ENCODE measurements around the gene TTC39B. TPM values are rescaled to one million over a fixed set of nuclear protein-coding genes. Genes with fewer than 3 reads are reported as not detected.

TTC39B gene
- total RNA-seq, 1 donor from 2014 or later, result 18.6 TPM

DNA sequence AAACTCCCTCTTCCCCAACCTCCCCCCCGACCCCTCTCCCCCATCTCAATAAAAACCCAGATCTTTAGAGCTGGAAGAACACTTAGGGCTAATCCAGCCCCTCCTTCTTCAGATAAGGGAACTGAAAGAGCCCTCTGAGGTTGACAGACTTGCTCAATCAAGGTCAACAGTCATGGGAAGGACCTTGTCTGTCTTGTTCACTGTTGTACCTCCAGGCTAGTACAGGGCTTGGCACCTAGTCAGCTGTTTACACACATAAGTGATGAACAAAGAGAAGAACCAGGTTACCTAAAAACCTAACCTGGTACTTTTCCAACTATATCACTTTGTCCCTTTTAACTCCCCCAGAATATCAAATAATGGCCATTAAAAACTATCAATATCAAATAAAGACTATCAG is 2.4 kb downstream of the TTC39B start:
- DNase-seq (ENCODE audit: low spot score), result no peak

GRCh38 chr9:15300218-15300617 is 6.8 kb downstream of the TTC39B start:
- no peak for DNase-seq (ENCODE audit: low spot score)

DNA sequence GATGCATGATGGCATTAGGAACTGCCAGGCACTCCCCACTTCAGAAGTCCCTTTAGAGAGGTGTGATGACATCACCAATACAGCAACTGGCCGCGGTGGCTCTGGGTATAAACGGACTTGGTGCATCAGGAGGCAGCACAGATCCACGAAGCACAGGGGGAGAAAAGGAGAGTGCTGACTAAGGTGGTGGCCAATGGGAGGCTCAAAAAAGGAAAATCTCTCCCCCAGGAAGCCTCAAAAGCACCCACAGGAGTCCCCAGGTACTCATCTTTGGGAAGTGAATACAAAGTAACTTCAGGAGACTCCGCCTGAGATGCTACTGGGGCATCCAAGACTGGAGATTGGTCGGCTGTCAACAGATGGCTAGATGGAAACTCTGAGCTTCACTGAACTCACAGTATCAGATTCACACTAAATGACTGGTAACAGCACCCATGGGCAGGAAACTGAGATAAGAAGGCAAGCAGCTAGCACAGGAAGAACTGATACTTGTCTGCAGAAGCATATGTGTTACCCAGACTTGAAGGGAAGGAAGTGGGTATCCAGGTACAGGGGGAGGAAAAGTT is 7.6 kb downstream of the TTC39B start:
- no peak for DNase-seq (ENCODE audit: low spot score)

- no peak for DNase-seq (ENCODE audit: low spot score)
Measured at GRCh38 chr9:15298362-15298761, 8.7 kb downstream of the TTC39B start.

GRCh38 chr9:15295761-15296405 is 11.1 kb downstream of the TTC39B start:
- DNase-seq (ENCODE audit: low spot score), result no peak

- DNase-seq (ENCODE audit: low spot score), result no peak
Measured at GRCh38 chr9:15294604-15295003, 12.4 kb downstream of the TTC39B start.

GRCh38 chr9:15293804-15294316 is 13.2 kb downstream of the TTC39B start:
- no peak for DNase-seq (ENCODE audit: low spot score)

DNA sequence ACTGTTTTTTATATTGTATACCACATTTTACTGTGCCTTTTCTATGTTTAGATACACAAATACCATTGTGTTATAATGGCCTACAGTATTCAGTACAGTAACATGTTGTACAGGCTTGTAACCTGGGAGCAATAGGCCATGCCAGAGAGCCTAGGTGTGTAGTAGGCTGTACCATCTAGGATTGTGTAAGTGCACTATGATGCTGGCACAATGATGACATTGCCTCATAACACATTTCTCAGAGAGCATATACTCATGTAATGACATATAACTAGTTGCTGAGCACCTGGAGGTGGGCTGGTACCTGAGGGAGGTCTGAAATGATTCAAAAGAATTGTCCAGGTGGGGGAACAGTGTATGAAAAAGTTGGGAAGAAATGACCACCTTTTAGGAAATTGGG is 13.9 kb downstream of the TTC39B start:
- no peak for DNase-seq (ENCODE audit: low spot score)

- no peak for DNase-seq (ENCODE audit: low spot score)
Measured at GRCh38 chr9:15289603-15290002, 17.4 kb downstream of the TTC39B start.

DNA sequence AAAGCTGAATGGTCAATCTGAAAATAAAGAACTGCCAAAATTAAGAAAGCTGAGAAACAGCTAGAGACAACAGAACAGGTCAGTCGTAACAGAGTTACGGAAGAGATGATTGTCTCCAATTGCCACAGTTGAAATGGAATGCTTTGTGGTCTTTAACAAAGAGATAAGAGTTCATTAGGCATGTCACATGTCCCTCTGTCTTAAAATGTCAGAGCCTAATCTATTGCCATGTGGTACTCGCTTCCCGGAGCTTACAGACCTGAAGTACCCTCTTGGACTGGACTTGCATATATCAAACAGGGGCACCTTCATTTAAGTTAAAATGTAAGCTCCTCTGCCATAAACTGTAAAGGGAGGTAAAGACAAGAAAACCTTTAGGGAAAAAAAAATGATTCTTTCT is 19.7 kb downstream of the TTC39B start:
- DNase-seq (ENCODE audit: low spot score), result no peak

GRCh38 chr9:15286161-15286821 is 20.7 kb downstream of the TTC39B start:
- no peak for DNase-seq (ENCODE audit: low spot score)

DNA sequence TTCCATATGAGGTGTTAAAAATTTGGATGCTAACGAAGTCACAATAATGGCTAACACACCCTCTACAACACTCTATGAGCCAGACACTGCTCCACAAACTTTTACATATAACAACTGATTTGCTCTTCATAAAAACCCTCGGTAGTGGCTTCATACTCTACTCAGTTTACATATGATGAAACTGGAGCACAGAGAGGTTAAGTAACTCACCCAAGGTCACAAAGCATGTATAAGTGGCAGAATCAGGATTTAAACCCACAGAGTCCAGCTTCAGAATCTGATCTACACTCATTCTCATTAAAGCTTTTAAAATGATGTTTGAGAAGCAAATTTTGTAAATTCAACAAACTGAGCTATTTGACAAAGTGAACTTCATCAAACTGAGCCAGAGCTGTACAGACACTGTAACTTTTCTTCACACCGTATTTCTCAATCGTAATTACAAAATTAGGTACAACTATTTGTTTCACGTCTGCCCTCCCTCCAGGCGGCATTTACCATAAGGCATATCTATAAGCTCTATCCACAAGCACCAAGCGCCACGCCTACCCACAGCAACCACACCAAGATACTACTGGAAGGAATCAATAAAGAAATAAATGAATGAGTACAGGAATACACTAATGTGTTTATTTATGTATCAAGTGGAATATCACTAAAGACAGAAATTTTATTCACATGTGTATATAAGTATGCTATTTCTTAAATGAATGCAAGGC is 24.3 kb downstream of the TTC39B start:
- DNase-seq (ENCODE audit: low spot score), result no peak

GRCh38 chr9:15280647-15281046 is 26.4 kb downstream of the TTC39B start:
- DNase-seq (ENCODE audit: low spot score), result no peak

GRCh38 chr9:15278839-15279238 is 28.2 kb downstream of the TTC39B start:
- no peak for DNase-seq (ENCODE audit: low spot score)

DNA sequence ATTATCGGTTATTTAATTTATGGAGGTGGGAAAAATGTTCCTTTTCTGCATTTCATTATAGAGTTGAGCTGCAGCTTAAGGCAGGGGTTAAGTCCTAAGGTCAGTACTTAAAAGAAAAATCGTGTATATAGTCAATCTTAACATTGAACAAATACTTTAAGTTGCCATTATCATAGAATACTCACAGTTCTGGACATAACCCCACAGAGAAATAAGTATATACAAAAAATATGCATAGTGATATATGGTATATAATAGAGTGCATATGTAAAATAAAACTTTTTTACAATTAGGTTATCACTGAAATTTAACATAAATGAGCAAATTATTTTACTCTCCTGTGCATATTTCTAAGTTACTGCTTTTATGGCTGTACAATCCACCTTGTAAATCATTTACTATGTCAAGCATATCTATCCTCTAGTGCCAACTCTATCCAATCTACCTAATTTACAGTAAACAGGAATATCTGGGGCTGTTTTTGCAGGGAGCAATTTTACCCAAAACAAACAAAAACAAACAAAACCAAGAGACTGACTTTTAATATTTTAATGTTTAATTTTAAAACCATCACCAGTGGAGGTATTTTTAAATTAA is 28.8 kb downstream of the TTC39B start:
- no peak for DNase-seq (ENCODE audit: low spot score)

GRCh38 chr9:15277400-15278090 is 29.5 kb downstream of the TTC39B start:
- no peak for DNase-seq (ENCODE audit: low spot score)

DNA sequence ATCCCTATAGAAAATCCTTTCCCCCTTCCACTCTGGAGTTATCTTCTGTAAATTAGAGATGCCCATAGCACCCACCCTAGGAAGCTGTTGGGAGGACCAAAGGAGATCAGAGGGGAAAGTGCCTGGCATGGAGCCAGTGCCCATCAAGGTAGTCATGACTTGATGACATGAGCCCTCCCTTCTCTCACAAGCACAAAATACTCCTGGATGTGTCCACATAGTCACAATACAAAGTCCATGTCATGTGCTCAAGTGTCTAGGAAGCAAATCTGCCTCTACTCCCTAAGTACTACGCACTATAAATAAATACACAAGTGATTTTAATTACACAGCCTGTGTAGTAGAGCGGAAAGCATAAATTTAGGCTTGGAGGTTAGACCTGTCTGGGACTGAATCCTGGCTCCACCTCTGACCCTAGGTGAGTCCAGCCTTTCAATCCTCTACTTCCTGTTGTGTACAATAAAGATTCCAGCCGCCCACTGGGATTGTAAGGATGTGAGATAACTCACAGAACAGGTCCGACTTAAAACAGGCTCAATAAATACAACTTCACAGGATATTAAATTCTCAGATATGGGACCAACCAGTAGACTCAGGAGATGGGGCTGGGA is 30.6 kb downstream of the TTC39B start:
- DNase-seq (ENCODE audit: low spot score), result no peak

DNA sequence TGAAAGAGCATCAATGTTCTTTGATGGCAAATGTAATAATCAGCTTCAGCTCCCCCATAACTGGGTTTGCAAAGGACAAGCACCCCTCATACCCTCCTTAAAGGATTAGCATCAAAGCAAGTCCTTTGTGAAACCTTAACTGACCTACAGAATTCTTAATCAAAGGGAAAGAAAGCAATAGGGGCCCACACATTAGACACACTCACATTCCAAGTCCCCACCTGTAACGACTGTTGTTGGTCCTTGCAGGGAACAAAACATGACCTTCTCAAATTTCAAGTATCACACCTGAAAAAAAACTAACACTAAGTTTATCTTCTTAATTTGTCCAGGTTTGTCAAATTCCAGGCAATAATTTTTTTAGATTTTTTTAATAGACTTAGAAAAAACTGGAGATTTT is 32.6 kb downstream of the TTC39B start:
- no peak for DNase-seq (ENCODE audit: low spot score)

- no peak for DNase-seq (ENCODE audit: low spot score)
Measured at GRCh38 chr9:15272377-15272928, 34.6 kb downstream of the TTC39B start.

DNA sequence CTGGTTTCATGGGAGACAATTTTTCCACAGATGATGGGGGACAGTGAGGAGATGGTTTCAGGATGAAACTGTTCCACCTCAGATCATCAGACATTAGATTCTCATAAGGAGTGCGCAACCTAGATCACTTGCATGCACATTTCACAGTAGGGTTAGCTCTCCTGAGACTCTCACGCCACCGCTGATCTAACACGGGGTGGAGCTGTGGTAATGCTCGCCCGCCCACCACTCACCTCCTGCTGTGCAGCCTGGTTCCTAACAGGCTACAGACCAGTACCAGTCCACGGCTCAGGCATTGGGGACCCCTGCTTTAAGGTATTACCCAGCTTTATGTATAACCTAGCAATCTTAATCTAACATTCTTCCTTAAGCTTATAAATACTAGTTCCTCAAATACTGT is 35.6 kb downstream of the TTC39B start:
- DNase-seq (ENCODE audit: low spot score), result no peak

GRCh38 chr9:15268782-15269181 is 38.2 kb downstream of the TTC39B start:
- no peak for DNase-seq (ENCODE audit: low spot score)

Data from ureter (tissue), 1 donor.